H9 (cell line): ENCODE data around the gene TMIGD3. TPM values are rescaled to one million over a fixed set of nuclear protein-coding genes. Genes with fewer than 3 reads are reported as not detected.

Source experiments
- DNase-seq: peaks from one replicate; pipeline ENCODE4 v3.0.0-alpha.2; 2017
- H2AFZ ChIP-seq: one replicate; pipeline ENCODE4 v1.6.1; 2013; ENCODE audit warnings: mild to moderate bottlenecking, low read length, control low read depth, moderate library complexity
- H2AK5ac ChIP-seq: 2 replicates; pipeline ENCODE4 v1.6.1; 2013; ENCODE audit warnings: low read length, control low read depth, mixed read lengths; ENCODE audit not compliant: insufficient read length
- H2BK120ac ChIP-seq: one replicate; pipeline ENCODE4 v1.6.1; 2013; ENCODE audit warnings: low read depth, mild to moderate bottlenecking, low read length, control low read depth, inconsistent platforms; ENCODE audit not compliant: poor library complexity, severe bottlenecking
- H2BK12ac ChIP-seq: 2 replicates; pipeline ENCODE4 v1.6.1; 2013; ENCODE audit warnings: low read length, control low read depth, mixed read lengths, low read depth; ENCODE audit not compliant: insufficient read length
- H2BK15ac ChIP-seq: 2 replicates; pipeline ENCODE4 v1.6.1; 2013; ENCODE audit warnings: low read depth, low read length, control low read depth
- H2BK20ac ChIP-seq: one replicate; pipeline ENCODE4 v1.6.1; 2013; ENCODE audit warnings: low read depth, mild to moderate bottlenecking, low read length, control low read depth, inconsistent platforms; ENCODE audit not compliant: poor library complexity, severe bottlenecking
- H2BK5ac ChIP-seq: 2 replicates; pipeline ENCODE4 v1.6.1; 2013; ENCODE audit warnings: low read length, control low read depth, mixed read lengths; ENCODE audit not compliant: insufficient read length
- H3K14ac ChIP-seq: 2 replicates; pipeline ENCODE4 v1.6.1; 2013; ENCODE audit warnings: low read length, control low read depth; ENCODE audit not compliant: insufficient read depth
- H3K18ac ChIP-seq: 2 replicates; pipeline ENCODE4 v1.6.1; 2013; ENCODE audit warnings: low read depth, mild to moderate bottlenecking, mixed read lengths, low read length, control low read depth; ENCODE audit not compliant: insufficient read length
- H3K23ac ChIP-seq: 2 replicates; pipeline ENCODE4 v1.6.1; 2013; ENCODE audit warnings: low read length, control low read depth, mixed read lengths, low read depth; ENCODE audit not compliant: insufficient read length
- H3K23me2 ChIP-seq: 2 replicates; pipeline ENCODE4 v1.6.1; 2013; ENCODE audit warnings: low read depth, mild to moderate bottlenecking, mixed read lengths, low read length, control low read depth; ENCODE audit not compliant: insufficient read length, poor library complexity, severe bottlenecking
- H3K27ac ChIP-seq: 2 replicates; pipeline ENCODE4 v1.5.1; 2013; ENCODE audit warnings: low read length, control low read depth, mixed read lengths, low read depth; ENCODE audit not compliant: insufficient read length
- H3K27me3 ChIP-seq: 2 replicates; pipeline ENCODE4 v1.6.1; 2013; ENCODE audit warnings: low read length, control low read depth, inconsistent platforms; ENCODE audit not compliant: insufficient read depth
- H3K4ac ChIP-seq: 2 replicates; pipeline ENCODE4 v1.6.1; 2013; ENCODE audit warnings: low read depth, mild to moderate bottlenecking, control low read depth, inconsistent platforms, low read length, moderate library complexity
- H3K4me1 ChIP-seq: 2 replicates; pipeline ENCODE4 v1.6.1; 2013; ENCODE audit warnings: low read length, control low read depth, inconsistent platforms; ENCODE audit not compliant: insufficient read depth
- H3K4me2 ChIP-seq: 2 replicates; pipeline ENCODE4 v1.6.1; 2013; ENCODE audit warnings: low read length, control low read depth, mixed read lengths; ENCODE audit not compliant: insufficient read length, insufficient read depth
- H3K56ac ChIP-seq: 2 replicates; pipeline ENCODE4 v1.6.1; 2013; ENCODE audit warnings: low read depth, mild to moderate bottlenecking, mixed read lengths, low read length, control low read depth; ENCODE audit not compliant: insufficient read length
- H3K79me1 ChIP-seq: 2 replicates; pipeline ENCODE4 v1.6.1; 2013; ENCODE audit warnings: low read depth, mild to moderate bottlenecking, moderate library complexity, low read length, control low read depth, inconsistent platforms; ENCODE audit not compliant: insufficient read depth, poor library complexity, severe bottlenecking
- H3K79me2 ChIP-seq: 2 replicates; pipeline ENCODE4 v1.6.1; 2013; ENCODE audit warnings: low read length, control low read depth, inconsistent platforms; ENCODE audit not compliant: insufficient read depth
- H3K9ac ChIP-seq: 2 replicates; pipeline ENCODE4 v1.6.1; 2013; ENCODE audit warnings: low read length, control low read depth, mixed read lengths; ENCODE audit not compliant: insufficient read length; ENCODE audit errors: extremely low read depth
- H3K9me3 ChIP-seq: one replicate; pipeline ENCODE4 v1.6.1; 2013; ENCODE audit warnings: low read depth, low read length, inconsistent platforms; ENCODE audit not compliant: control insufficient read depth
- H3T11ph ChIP-seq: one replicate; pipeline ENCODE4 v1.6.1; 2013; ENCODE audit warnings: mild to moderate bottlenecking, low read length, control low read depth, inconsistent platforms
- H4K20me1 ChIP-seq: one replicate; pipeline ENCODE4 v1.6.1; 2013; ENCODE audit not compliant: control insufficient read depth, insufficient read length, insufficient read depth
- H4K5ac ChIP-seq: 2 replicates; pipeline ENCODE4 v1.6.1; 2013; ENCODE audit warnings: low read depth, mild to moderate bottlenecking, mixed read lengths, low read length, control low read depth; ENCODE audit not compliant: insufficient read length
- H4K8ac ChIP-seq: replicated peaks from 2 replicates; pipeline ENCODE4 v1.6.1; 2013; ENCODE audit warnings: low read length, control low read depth, mixed read lengths, low read depth; ENCODE audit not compliant: insufficient read length
- H4K91ac ChIP-seq: 2 replicates; pipeline ENCODE4 v1.6.1; 2013; ENCODE audit warnings: low read depth, mild to moderate bottlenecking, moderate library complexity, mixed read lengths, low read length, control low read depth; ENCODE audit not compliant: insufficient read length
- H3K27ac Mint-ChIP-seq, 3 experiments: 2 replicates in 2 of 3; 3 replicates in 1 of 3; pipeline ENCODE4 v1.8.0; 2020 to 2021; ENCODE audit warnings: mixed read lengths in 3 of 3, mild to moderate bottlenecking in 1 of 3, moderate library complexity in 1 of 3
- H3K27me3 Mint-ChIP-seq: 2 replicates; pipeline ENCODE4 v1.8.0; 2021; ENCODE audit warnings: low read depth, mild to moderate bottlenecking, moderate library complexity, mixed read lengths
- H3K36me3 Mint-ChIP-seq, 3 experiments: 2 replicates in 2 of 3; 3 replicates in 1 of 3; pipeline ENCODE4 v1.8.0; 2020 to 2021; ENCODE audit warnings: low read depth in 3 of 3, mixed read lengths in 3 of 3; ENCODE audit not compliant: insufficient read depth in 1 of 3
- H3K4me1 Mint-ChIP-seq, 2 experiments: 2 replicates each; pipeline ENCODE4 v1.8.0; 2020; ENCODE audit warnings: mixed read lengths in 2 of 2
- H3K4me3 Mint-ChIP-seq, 2 experiments: 2 replicates in 1 of 2; 3 replicates in 1 of 2; pipeline ENCODE4 v1.8.0; 2020 to 2021; ENCODE audit warnings: mild to moderate bottlenecking in 2 of 2, mixed read lengths in 2 of 2, moderate library complexity in 1 of 2
- H3K9me3 Mint-ChIP-seq, 2 experiments: 2 replicates in 1 of 2; 3 replicates in 1 of 2; pipeline ENCODE4 v1.8.0; 2020; ENCODE audit warnings: mild to moderate bottlenecking in 2 of 2, mixed read lengths in 2 of 2, moderate library complexity in 1 of 2
- CTCF ChIP-seq: fragments of 200-600 bp; sonication (generic); conservative IDR thresholded peaks from 3 replicates; pipeline ENCODE4 v1.8.0; 2021; ENCODE audit warnings: antibody characterized with exemption, mild to moderate bottlenecking
- WGBS: extraction: QIAGEN DNeasy Blood & Tissue Kit; methylation state at CpG from one replicate; pipeline ENCODE4 v1.1.7; 2013; ENCODE audit warnings: missing lambda C conversion rate, low lambda C conversion rate, mixed read lengths; ENCODE audit not compliant: insufficient read length; ENCODE audit errors: extremely low coverage; 5-methylcytosine and 5-hydroxymethylcytosine counted together
- total RNA-seq: library from RNA; stranded (reverse); gene quantifications from 2 replicates; pipeline ENCODE4 v1.2.1, GENCODE V29; 2021

The TMIGD3 gene
- total RNA-seq, 1 experiment from 2014 or later: not detected

- no peak overlapping the region for H4K8ac ChIP-seq
- no peak overlapping the region for H4K91ac ChIP-seq
- Mint-ChIP-seq H3K4me3 (no peak overlapping the region), H3K27ac (no peak overlapping the region), H3K4me1 (peaks cover 4 to 8% of the 10 kb centered on the region in 2 experiments), H3K36me3 (no peaks in the 10 kb centered on the region), H3K9me3 (no peaks in the 10 kb centered on the region), H3K27me3 (peaks cover 3% of the 10 kb centered on the region)
- no peak overlapping the region for H2BK5ac ChIP-seq
- H3K4ac ChIP-seq: no peak overlapping the region
- H3T11ph ChIP-seq: no peak overlapping the region
- no peak overlapping the region for H3K9ac ChIP-seq
- no peak overlapping the region for H2AK5ac ChIP-seq
- H3K4me2 ChIP-seq: no peak overlapping the region
- DNase-seq: no peak
- no peak overlapping the region for H3K27ac ChIP-seq
- H3K9me3 ChIP-seq: no peaks in the 10 kb centered on the region
- no peak overlapping the region for H4K5ac ChIP-seq
- WGBS: no CpG with 5 or more reads among the region's 8 CpGs
- no peak overlapping the region for H2BK20ac ChIP-seq
- no peak overlapping the region for H3K23ac ChIP-seq
- no peaks in the 10 kb centered on the region for H3K79me1 ChIP-seq
- H4K20me1 ChIP-seq: no peaks in the 10 kb centered on the region
- H3K56ac ChIP-seq: no peak overlapping the region
- H3K4me1 ChIP-seq: no peaks in the 10 kb centered on the region
- no peak overlapping the region for H2BK12ac ChIP-seq
- H3K27me3 ChIP-seq: no peaks in the 10 kb centered on the region
- H3K14ac ChIP-seq: no peak overlapping the region
- H2BK15ac ChIP-seq: no peak overlapping the region
- H3K79me2 ChIP-seq: no peaks in the 10 kb centered on the region
- TF ChIP-seq CTCF: no peak
- H3K18ac ChIP-seq: no peak overlapping the region
- no peak overlapping the region for H2AFZ ChIP-seq
- H3K23me2 ChIP-seq: no peaks in the 10 kb centered on the region
- H2BK120ac ChIP-seq: no peak overlapping the region
Observed at GRCh38 chr1:111513410-111514020, 10.1 kb upstream of the TMIGD3 start.
